ENCODE results near the gene FTCD.
"Not testable (repeated sequence)": the region's sequence is repeated elsewhere in the genome, so short reads cannot be mapped to it uniquely, and the experiment has no call there.

FTCD gene

DNA sequence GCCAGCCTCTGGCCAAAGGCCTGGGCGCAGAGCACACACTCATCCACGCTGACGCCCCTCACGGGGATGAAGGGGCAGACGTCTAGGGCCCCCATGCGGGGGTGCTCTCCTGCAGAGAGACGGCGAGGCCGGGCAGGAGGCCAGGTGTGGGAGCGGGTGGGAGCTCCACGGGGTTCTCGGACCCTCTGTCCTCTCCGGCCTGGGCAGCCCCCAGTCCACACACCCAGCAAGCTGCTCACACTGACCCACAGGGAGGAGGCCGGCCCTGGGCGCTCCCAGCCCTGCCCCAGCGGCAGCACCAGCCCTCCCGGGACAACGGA lies 2.5 kb downstream of the FTCD start:
- DNase-seq = no peak

DNA sequence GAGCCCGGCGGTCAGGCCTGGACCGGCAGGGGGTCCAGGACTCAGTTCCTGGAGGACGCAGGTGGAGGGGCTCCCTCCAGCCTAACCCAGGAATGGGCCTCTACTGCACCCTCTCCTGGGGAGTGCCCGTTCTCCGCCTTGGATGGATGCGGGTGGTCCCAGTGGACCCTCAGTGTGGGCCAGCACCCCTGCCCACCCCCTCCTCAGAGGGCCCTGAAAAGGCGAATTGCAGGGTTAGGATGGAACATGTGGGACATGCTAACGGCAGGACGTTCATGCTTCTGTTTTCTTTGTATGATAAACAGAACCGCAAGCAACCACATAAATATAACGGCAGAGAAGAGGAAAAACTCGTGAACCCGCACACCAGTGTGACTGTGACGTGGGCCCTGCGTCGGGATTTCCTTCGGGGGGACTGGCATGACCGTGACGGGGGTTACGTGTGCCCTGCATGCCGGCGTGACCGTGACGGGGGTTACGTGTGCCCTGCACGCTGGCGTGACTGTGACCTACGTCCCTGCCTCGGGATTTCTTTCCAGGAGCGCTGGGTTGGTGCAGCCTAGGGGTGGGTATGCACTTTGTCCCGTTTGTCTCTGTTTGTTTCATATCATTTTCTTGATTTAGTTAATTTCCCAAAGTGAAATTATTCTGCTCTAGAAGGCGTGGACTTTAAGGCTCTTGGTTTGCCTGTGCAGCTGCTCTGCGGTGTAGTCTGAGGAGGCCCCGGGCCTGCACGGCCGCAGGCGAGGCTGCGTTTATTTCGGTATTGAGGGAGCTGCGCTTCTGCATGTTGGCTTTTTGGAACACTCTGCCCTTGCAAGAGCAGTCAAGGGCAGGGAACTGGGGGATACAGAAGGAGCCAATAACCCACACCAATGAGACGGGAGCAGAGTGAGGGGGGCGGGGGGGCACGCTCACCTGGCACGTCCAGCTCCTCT lies 3.1 kb downstream of the FTCD start:
- DNase-seq = no peak

DNA sequence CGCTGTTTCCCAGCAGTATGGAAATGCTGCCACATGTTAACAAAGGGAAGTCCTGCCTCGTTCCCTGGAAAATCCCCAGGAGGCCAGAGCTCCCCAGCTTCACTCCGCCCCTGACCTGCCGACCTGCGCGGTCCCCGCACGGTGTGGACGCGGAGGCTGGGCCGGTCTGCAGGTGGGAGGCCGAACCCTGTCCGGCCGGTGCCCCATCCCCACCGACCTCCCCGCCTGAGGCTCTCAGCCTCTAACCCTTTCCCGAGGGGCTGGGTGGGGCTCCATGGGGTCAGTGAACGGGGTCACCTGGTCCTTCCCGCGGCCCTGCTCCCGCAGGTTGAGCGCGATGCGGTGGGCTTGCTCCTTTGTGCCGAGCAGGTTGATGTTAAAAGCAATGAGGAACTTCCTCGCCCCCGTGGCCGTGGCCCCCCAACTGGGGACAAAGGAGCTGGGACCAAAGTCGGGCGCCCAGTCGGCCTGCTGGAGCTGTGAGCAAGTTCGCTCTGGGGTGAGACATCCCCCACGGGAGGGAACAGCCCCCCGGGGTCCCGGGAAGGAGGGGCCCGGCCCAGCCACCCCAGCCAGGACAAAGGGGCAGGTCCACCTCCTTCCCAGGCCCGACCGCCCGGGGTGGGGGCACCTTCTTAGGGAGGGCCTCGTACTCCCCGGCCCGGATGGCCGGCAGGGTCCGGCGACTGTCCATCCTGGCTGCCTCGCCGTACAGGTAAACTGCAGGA lies 4.0 kb downstream of the FTCD start:
- DNase-seq = no peak

- no peak for DNase-seq
Measured at GRCh38 chr21:46150491-46151121, 4.8 kb downstream of the FTCD start.

DNA sequence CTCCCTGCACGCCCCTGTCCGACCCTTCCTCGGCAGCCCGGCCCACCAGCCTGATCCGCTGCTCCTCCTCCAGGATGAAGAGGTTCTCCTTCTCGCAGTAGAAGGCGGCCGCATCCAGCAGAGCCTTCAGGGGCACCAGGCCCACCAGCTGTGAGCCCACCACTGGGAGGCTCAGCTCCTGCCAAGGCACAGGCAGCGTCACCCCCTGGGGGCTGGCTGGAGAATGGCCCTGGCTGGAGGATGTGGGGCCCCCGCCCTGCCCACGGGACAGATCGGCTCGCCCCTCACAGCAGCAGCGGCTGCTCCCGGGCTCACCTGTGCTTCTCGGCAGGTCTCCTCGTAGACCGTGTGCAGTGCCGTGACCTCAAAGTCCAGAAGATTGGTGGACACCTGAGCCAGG lies 5.3 kb downstream of the FTCD start:
- no peak for DNase-seq

- no peak for DNase-seq
Measured at GRCh38 chr21:46149205-46149901, 6.0 kb downstream of the FTCD start.

- DNase-seq = no peak
Measured at GRCh38 chr21:46148106-46148505, 7.3 kb downstream of the FTCD start.

- not testable (repeated sequence) for DNase-seq
Measured at GRCh38 chr21:46147429-46147828, 8.0 kb downstream of the FTCD start.

GRCh38 chr21:46146856-46147255 lies 8.5 kb downstream of the FTCD start:
- DNase-seq = no peak

DNA sequence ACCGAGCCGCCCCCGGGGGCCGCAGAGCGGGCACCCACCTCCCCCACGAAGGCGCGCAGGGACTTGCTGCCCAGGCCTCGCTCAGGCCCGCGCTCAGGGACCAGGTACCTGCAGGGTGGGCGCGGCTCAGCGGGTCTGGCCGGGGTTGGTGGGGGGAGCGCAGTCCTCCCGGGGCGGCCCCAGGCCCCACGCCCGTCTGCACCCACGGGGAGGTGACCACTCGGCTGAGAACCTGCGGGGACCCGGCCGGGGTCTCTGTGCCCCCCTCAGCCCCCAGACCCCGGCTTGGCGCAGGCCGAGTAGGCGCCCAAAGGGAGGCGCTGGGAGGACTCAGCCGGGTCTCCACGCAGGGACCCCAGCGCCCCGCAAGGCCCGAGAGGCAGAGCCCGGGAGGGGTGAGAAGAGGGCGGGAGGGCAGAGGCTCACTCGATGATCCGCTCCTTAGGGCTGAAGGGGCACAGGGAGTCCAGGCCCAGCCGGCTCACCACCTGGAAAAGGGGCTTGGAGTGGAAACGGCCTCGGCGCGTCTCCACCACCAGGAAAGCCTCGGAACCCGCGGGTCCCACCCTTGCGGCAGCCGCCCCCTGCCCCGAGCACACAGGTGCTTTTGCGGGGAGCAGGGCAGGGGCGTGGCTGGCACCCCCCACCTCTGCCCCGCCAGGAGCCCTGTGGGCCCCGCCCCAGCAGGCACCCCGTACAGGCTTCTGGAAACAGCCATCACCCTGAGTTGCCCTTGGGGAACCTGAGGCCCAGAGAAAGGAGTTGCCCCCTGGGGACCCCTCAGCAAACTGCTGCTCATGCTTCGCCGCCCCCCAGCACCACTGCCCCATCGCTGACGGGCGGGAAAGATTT lies 9.3 kb downstream of the FTCD start:
- no peak for DNase-seq

GRCh38 chr21:46145159-46145839 lies 10.1 kb downstream of the FTCD start:
- no peak for DNase-seq

- DNase-seq = no peak
Measured at GRCh38 chr21:46144464-46145070, 10.8 kb downstream of the FTCD start.

DNA sequence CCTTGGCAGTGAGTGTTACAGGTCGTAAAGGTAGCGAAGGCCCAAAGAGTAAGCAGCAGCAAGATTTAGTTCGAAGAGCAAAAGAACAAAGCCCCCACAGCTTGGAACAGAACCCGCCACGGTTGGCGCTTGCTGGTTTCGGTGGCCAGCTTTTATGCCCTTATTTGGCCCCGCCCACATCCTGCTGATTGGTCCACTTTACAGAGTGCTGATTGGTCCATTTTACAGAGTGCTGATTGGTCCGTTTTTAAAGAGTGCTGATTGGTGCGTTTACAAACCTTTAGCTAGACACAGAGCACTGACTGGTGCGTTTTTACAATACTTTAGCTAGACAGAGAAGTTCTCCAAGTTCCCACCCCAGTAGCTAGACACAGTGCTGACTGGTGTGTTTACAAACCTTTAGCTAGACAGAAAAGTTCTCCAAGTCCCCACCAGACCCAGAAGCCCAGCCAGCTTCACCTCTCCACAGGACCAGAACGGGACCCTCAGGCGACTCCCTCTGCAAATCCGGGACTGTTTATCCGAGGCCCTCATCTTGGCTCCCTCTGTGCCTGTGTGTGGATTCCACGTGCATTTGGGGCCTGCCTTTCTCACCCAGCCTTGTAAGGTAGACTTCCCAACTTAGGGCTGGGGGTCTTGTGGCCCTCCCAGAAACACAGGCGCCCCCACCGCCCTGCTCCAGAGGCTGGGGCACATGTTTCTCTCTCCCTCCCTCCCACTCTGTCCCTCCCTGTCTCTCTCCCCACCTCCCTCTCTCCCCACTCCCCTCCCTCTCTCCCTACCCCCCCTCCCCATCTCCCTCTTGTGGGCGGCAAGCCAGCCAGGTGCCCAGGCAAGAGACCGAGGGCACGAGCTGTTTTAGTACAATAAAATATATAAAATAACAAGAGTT lies 12.6 kb downstream of the FTCD start:
- DNase-seq = no peak

DNA sequence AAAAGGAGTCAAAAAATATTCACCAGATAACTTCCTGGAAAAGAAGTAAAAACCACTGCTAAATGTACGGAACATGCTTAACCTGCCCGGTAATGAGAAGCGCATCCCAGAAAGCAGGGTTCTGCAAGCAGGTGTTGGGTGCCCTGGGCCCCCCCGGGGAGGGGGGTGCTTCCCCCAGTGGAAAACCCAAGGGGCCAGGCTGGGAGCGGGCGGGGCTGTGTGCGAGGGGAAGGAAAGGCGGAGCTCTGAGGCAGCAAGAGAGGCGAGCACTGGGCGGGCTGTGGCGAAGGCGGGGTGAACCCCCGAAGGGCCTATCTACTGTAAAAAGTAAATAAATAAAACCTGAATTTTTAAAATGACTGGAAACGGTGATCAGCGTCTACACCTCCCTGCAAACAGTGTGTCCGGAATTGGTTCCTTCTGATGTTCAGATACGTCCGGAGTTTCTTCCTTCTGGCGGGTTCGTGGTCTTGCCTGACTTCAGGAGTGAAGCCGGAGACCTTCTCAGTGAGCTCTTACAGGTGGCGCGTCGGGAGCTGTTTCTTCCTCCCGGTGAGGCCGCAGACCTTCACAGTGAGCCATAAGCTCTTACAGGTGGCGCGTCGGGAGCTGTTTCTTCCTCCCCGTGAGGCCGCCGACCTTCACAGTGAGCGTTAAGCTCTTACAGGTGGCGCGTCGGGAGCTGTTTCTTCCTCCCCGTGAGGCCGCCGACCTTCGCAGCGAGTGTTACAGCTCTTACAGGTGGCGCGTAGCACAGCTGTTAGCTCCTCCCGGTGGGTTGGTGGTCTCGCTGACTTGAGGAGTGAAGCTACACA lies 13.4 kb downstream of the FTCD start:
- DNase-seq = no peak

DNA sequence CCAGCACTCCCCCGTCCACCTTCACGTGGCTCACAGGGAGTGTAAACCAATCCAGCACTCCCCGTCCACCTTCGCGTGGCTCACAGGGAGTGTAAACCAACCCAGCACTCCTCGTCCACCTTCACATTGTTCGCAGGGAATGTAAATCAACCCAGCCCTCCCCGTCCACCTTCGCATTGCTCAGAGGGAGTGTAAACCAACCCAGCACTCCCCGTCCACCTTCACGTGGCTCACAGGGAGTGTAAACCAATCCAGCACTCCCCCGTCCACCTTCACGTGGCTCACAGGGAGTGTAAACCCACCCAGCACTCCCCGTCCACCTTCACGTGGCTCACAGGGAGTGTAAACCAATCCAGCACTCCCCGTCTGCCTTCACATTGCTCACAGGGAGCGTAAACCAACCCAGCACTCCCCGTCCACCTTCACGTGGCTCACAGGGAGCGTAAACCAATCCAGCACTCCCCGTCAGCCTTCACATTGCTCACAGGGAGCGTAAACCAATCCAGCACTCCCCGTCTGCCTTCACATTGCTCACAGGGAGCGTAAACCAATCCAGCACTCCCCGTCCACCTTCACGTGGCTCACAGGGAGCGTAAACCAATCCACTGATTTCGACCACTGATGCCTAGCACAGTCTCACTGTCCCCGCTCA lies 14.9 kb downstream of the FTCD start:
- DNase-seq = not testable (repeated sequence)

DNA sequence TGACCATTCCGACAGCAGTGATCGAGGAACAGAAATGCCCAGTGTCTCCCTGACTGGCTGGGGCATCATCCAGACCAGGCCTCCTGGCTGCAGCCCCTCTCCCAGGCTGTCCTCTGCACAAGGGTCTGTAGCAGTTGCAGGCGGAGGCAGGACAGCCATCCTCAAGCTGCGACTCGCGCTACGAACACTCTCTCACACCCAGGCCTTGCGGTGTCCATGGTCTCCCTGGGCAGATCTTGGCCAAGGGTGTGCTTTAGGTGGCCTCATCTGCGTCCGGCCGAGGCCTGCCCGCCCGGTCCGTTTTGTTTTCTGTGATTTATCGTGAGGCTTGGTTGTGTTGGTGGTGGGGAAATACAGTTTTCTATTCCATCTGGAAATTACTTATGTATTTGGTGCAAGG lies 15.7 kb downstream of the FTCD start:
- DNase-seq = no peak

- no peak for DNase-seq
Measured at GRCh38 chr21:46138383-46138970, 16.9 kb downstream of the FTCD start.

- DNase-seq = no peak
Measured at GRCh38 chr21:46137908-46138307, 17.5 kb downstream of the FTCD start.
